HCT116 (cell line): ENCODE measurements around the gene ERBB4. TPM values are rescaled to one million over a fixed set of nuclear protein-coding genes. Genes with fewer than 3 reads are reported as not detected.

Source experiments
- ATAC-seq: fragments of 200-7000 bp; cut with Tn5 transposase; 2 replicates; pipeline ENCODE4 v1.9.1; 2020; ENCODE audit warnings: mild to moderate bottlenecking, moderate library complexity
- BruUV-seq: library from RNA; stranded (reverse); fragments of 400-500 nt; replicated peaks from 2 replicates; lab custom pipeline; 2021; lab: Mats Ljungman, UMichigan
- CTCF ChIA-PET: fragments of 300-600 bp; sonication (Branson Sonifier 250); formaldehyde crosslinking; loops from one replicate; lab custom pipeline; 2021; ENCODE audit warnings: antibody characterized with exemption; lab: Charles Lee
- POLR2A ChIA-PET: fragments of 300-600, 350-600 bp; sonication (Branson Sonifier 250); formaldehyde crosslinking; loops from one replicate; lab custom pipeline; 2021; ENCODE audit warnings: antibody characterized with exemption; lab: Charles Lee
- RAD21 ChIA-PET, 2 experiments: fragments of 300-600 bp; sonication (Branson Sonifier 250); formaldehyde crosslinking; loops; one replicate each; lab custom pipeline; 2023; ENCODE audit warnings: low total read pairs in 2 of 2; ENCODE audit not compliant: uncharacterized antibody in 2 of 2, unreplicated experiment in 2 of 2, low non-redundant PET in 1 of 2; lab: Charles Lee
- DNase-seq: peaks from one replicate; pipeline ENCODE4 v3.0.0-alpha.2; 2010; ENCODE audit warnings: low read depth, low spot score
- H2AFZ ChIP-seq: fragments of 200-600 bp; shearing (Covaris generic), sonication (generic); 2 replicates; pipeline ENCODE4 v1.6.1; 2017; ENCODE audit warnings: low read depth, mixed run types, mixed read lengths, antibody characterized with exemption, low read length; ENCODE audit not compliant: poor library complexity, severe bottlenecking
- H3K27ac ChIP-seq: 2 replicates; pipeline ENCODE4 v1.5.1; 2012; ENCODE audit warnings: low read depth, low read length
- H3K27me3 ChIP-seq: fragments of 200-600 bp; sonication (generic); 2 replicates; pipeline ENCODE4 v1.6.1; 2016; ENCODE audit warnings: mixed run types, low read length, mixed read lengths; ENCODE audit not compliant: insufficient read depth
- H3K36me3 ChIP-seq, 2 experiments: fragments of 200-500 bp in 1 of 2; fragments of 200-600 bp in 1 of 2; sonication (Bioruptor generic) in 1 of 2; sonication (generic) in 1 of 2; 2 replicates each; pipeline versions ENCODE4 v1.5.1 to v1.6.1; 2014 to 2016; ENCODE audit warnings: low read length in 2 of 2, inconsistent platforms in 1 of 2, mixed read lengths in 1 of 2, mixed run types in 1 of 2; ENCODE audit not compliant: insufficient read depth in 2 of 2, control insufficient read depth in 1 of 2
- H3K4me1 ChIP-seq, 2 experiments: fragments of 200-600 bp in 1 of 2; sonication (generic) in 1 of 2; 2 replicates each; pipeline versions ENCODE4 v1.5.1 to v1.6.1; 2012 to 2017; ENCODE audit warnings: low read length in 2 of 2, inconsistent platforms in 1 of 2, mild to moderate bottlenecking in 1 of 2, mixed read lengths in 1 of 2, mixed run types in 1 of 2, moderate library complexity in 1 of 2; ENCODE audit not compliant: insufficient read depth in 2 of 2, control insufficient read depth in 1 of 2
- H3K4me2 ChIP-seq: fragments of 200-600 bp; sonication (generic); 2 replicates; pipeline ENCODE4 v1.6.1; 2017; ENCODE audit warnings: mixed run types, low read length, mixed read lengths
- H3K4me3 ChIP-seq, 2 experiments: fragments of 200-600 bp in 1 of 2; sonication (generic) in 1 of 2; replicated peaks in 1 of 2; 2 replicates each; pipeline ENCODE4 v1.5.1; 2011 to 2016; ENCODE audit warnings: low read length in 2 of 2, control low read depth in 1 of 2, low read depth in 1 of 2, mild to moderate bottlenecking in 1 of 2, mixed read lengths in 1 of 2, mixed run types in 1 of 2
- H3K79me2 ChIP-seq: fragments of 200-600 bp; sonication (generic); 2 replicates; pipeline ENCODE4 v1.6.1; 2017; ENCODE audit warnings: mild to moderate bottlenecking, mixed run types, low read length, moderate library complexity, mixed read lengths; ENCODE audit not compliant: insufficient read depth
- H3K9ac ChIP-seq: fragments of 200-600 bp; sonication (generic); 2 replicates; pipeline ENCODE4 v1.6.1; 2016; ENCODE audit warnings: low read length, mixed read lengths
- H3K9me2 ChIP-seq: fragments of 200-600 bp; sonication (generic), shearing (Covaris generic); 2 replicates; pipeline ENCODE4 v1.6.1; 2017; ENCODE audit warnings: mixed run types, mild to moderate bottlenecking, moderate library complexity; ENCODE audit not compliant: insufficient read depth
- H3K9me3 ChIP-seq, 2 experiments: fragments of 200-500 bp in 1 of 2; fragments of 200-600 bp in 1 of 2; sonication (Bioruptor generic) in 1 of 2; sonication (generic) in 1 of 2; 2 replicates each; pipeline ENCODE4 v1.6.1; 2014 to 2017; ENCODE audit warnings: low read length in 2 of 2, mixed read lengths in 2 of 2, inconsistent platforms in 1 of 2, low read depth in 1 of 2, mild to moderate bottlenecking in 1 of 2, mixed run types in 1 of 2, moderate library complexity in 1 of 2; ENCODE audit not compliant: control insufficient read depth in 1 of 2, insufficient read depth in 1 of 2
- H4K20me1 ChIP-seq: fragments of 200-600 bp; sonication (generic), shearing (Covaris generic); 2 replicates; pipeline ENCODE4 v1.6.1; 2017; ENCODE audit warnings: mixed run types, mild to moderate bottlenecking, moderate library complexity; ENCODE audit not compliant: insufficient read depth
- CEBPB ChIP-seq: IDR thresholded peaks from 2 replicates; pipeline ENCODE4 v1.6.1; 2012; ENCODE audit warnings: low read depth
- CTCF ChIP-seq, 3 experiments: fragments of 200-600 bp in 1 of 3; sonication (generic) in 1 of 3; IDR thresholded peaks in 2 of 3; conservative IDR thresholded peaks in 1 of 3; 2 replicates each; pipeline ENCODE4 v1.5.1; 2012 to 2017; ENCODE audit warnings: low read depth in 2 of 3, low read length in 2 of 3, antibody characterized with exemption in 1 of 3, borderline replicate concordance in 1 of 3, control low read depth in 1 of 3, mild to moderate bottlenecking in 1 of 3, mixed read lengths in 1 of 3, mixed run types in 1 of 3, moderate library complexity in 1 of 3; ENCODE audit not compliant: insufficient read depth in 1 of 3
- EGR1 ChIP-seq: IDR thresholded peaks from 2 replicates; pipeline ENCODE4 v1.6.1; 2012; ENCODE audit warnings: low read depth
- EZH2 ChIP-seq: fragments of 200-600 bp; sonication (generic); IDR thresholded peaks from 2 replicates; pipeline ENCODE4 v1.6.1; 2017; ENCODE audit warnings: antibody characterized with exemption, mixed run types
- EZH2phosphoT487 ChIP-seq: fragments of 200-600 bp; IDR thresholded peaks from 2 replicates; pipeline ENCODE4 v1.6.1; 2018; ENCODE audit warnings: antibody characterized with exemption, borderline replicate concordance
- FOSL1 ChIP-seq: IDR thresholded peaks from 2 replicates; pipeline ENCODE4 v1.6.1; 2012; ENCODE audit warnings: low read depth
- JUND ChIP-seq: IDR thresholded peaks from 2 replicates; pipeline ENCODE4 v1.6.1; 2012
- POLR2AphosphoS5 ChIP-seq: IDR thresholded peaks from 2 replicates; pipeline ENCODE4 v1.6.1; 2011; ENCODE audit warnings: mild to moderate bottlenecking, low read depth, low read length, moderate library complexity
- RAD21 ChIP-seq: IDR thresholded peaks from 2 replicates; pipeline ENCODE4 v1.6.1; 2012; ENCODE audit warnings: low read depth, mild to moderate bottlenecking
- REST ChIP-seq: IDR thresholded peaks from 2 replicates; pipeline ENCODE4 v1.6.1; 2012; ENCODE audit warnings: low read depth
- SIN3A ChIP-seq: IDR thresholded peaks from 2 replicates; pipeline ENCODE4 v1.6.1; 2012; ENCODE audit warnings: low read depth
- SP1 ChIP-seq: IDR thresholded peaks from 2 replicates; pipeline ENCODE4 v1.6.1; 2012; ENCODE audit warnings: low read depth
- YY1 ChIP-seq: IDR thresholded peaks from 2 replicates; pipeline ENCODE4 v1.6.1; 2011; ENCODE audit warnings: low read length, low read depth, moderate library complexity, mild to moderate bottlenecking; ENCODE audit not compliant: insufficient replicate concordance; ENCODE audit errors: extremely low read depth
- ZBTB33 ChIP-seq: IDR thresholded peaks from 2 replicates; pipeline ENCODE4 v1.6.1; 2011; ENCODE audit warnings: mild to moderate bottlenecking, low read length, moderate library complexity; ENCODE audit not compliant: insufficient replicate concordance; ENCODE audit errors: extremely low read depth
- ZFX ChIP-seq: fragments of 450-650 bp; IDR thresholded peaks from 2 replicates; pipeline ENCODE4 v1.6.1; 2017
- ZNF274 ChIP-seq: fragments of 200-500 bp; sonication (Bioruptor generic); IDR thresholded peaks from 2 replicates; pipeline ENCODE4 v1.6.1; 2014; ENCODE audit warnings: mild to moderate bottlenecking, low read depth, low read length, inconsistent platforms
- intact Hi-C: fragments of 100-400 bp; cut with micrococcal nuclease; formaldehyde crosslinking; loops from 2 replicates; pipeline ENCODE4 v1.10.0; 2022
- total RNA-seq: library from RNA; stranded (reverse); gene quantifications from one replicate; pipeline ENCODE4 v1.2.1, GENCODE V29; 2021; ENCODE audit not compliant: unreplicated experiment

The ERBB4 gene
- total RNA-seq, 1 experiment from 2014 or later: 0.10 TPM

GRCh38 chr2:211404098-211404497, 1134.5 kb downstream of the ERBB4 start:
- ChIA-PET POLR2A (no interaction called here), RAD21 (no interaction called here), CTCF (no interaction called here)
- DNase-seq (no peak), ATAC-seq (no peak)
- H3K9ac ChIP-seq: no peak overlapping the region
- no peak overlapping the region for H2AFZ ChIP-seq
- H3K4me2 ChIP-seq: no peak overlapping the region
- no peaks in the 10 kb centered on the region for H3K4me1 ChIP-seq
- H3K36me3 ChIP-seq: no peaks in the 10 kb centered on the region
- H4K20me1 ChIP-seq: no peaks in the 10 kb centered on the region
- no peaks in the 10 kb centered on the region for H3K27me3 ChIP-seq
- H3K27ac ChIP-seq: no peak overlapping the region
- H3K4me3 ChIP-seq: no peak overlapping the region
- no peaks in the 10 kb centered on the region for H3K9me2 ChIP-seq
- no peaks in the 10 kb centered on the region for H3K9me3 ChIP-seq
- intact Hi-C loops: no loop called here
- TF ChIP-seq JUND (no peak), SP1 (no peak), EZH2 (no peak), CEBPB (no peak), REST (no peak), ZFX (no peak), CTCF (IDR thresholded peaks at IDR 0.05 in 2 of 3, conservative IDR thresholded peaks at IDR 0.05 in 1 of 3; ENCODE audit: borderline replicate concordance in 1 of 3, insufficient read depth in 1 of 3, low read depth in 2 of 3, low read length in 2 of 3) (no peak), ZBTB33 (no peak), POLR2AphosphoS5 (no peak), ZNF274 (no peak), EGR1 (no peak), FOSL1 (no peak), YY1 (no peak), SIN3A (no peak), EZH2phosphoT487 (no peak), RAD21 (no peak)
- no peaks in the 10 kb centered on the region for H3K79me2 ChIP-seq
- no TSS peak for BruUV-seq
